ENCODE measurements around the gene ZNF253. TPM values are rescaled to one million over a fixed set of nuclear protein-coding genes. Genes with fewer than 3 reads are reported as not detected.

The ZNF253 gene
- total and polyA plus RNA-seq, 9 of the 15 experiments (the other 6 are each of a cell fraction or from before 2014, with no cell fraction given): 4.0 to 14.4 (median 7.5) TPM

DNA sequence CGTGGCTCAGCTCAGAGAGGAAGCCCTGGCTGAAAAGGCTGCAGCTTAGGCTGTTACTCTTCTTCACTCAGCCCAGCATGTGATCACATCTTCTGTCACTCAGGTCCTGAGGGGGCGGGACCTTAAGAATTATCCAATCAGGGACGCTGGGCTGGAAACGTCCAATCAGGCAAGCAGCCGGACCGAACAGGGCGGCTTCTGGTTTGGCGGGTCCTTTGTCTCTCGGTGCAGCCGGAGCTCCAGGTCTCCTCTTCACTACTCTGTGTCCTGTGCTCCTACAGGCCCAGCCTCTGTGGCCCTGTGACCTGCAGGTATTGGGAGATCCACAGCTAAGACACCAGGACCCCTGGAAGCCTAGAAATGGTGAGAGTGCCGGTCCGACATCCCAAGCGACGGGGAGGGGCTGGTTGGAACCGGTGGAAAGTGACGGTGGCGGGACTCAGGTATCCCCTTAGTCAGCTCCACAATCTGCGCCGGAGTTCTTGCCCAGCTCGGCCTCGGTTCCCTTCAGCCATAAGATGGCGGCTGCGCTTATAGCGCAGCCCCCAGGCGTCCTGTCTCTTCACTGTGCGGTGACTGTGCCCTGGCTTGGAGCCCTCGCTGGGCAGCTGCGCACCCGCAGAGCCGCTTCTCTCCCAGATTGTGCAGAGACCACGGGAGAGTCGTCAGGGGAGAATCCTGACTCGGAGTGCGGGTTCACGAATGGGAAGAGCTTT, 35.2 kb downstream of the ZNF253 start, which contains the start of gene ZNF93 (continued):
- TF ChIP-seq ATF6 (CRISPR knock-in tag; IDR thresholded peaks at IDR 0.05) (0 out of 2 replicates have a peak, but pooled peaks have one; percentile 53), C11orf30 (IDR thresholded peaks at IDR 0.05; ENCODE audit: low read depth) (no peak), OTX1 (CRISPR knock-in tag; IDR thresholded peaks at IDR 0.05) (0 out of 2 replicates have a peak, but pooled peaks have one; percentile 7), CTCF (IDR thresholded peaks at IDR 0.05 in 2 of 3, conservative IDR thresholded peaks at IDR 0.05 in 1 of 3; ENCODE audit: insufficient read depth in 2 of 3, low read depth in 1 of 3, low read length in 3 of 3) (no peak), HDAC3 (IDR thresholded peaks at IDR 0.05; ENCODE audit: borderline replicate concordance, partially characterized antibody) (peak; percentile 28), FOXK1 (CRISPR knock-in tag; IDR thresholded peaks at IDR 0.05; ENCODE audit: borderline replicate concordance) (no peak), CHD2 (IDR thresholded peaks at IDR 0.05; ENCODE audit: low read depth, low read length) (no peak; the same call in 1 of the 2 replicates), ZNF347 (CRISPR knock-in tag; IDR thresholded peaks at IDR 0.05; ENCODE audit: low read depth) (no peak), ZNF140 (CRISPR knock-in tag; IDR thresholded peaks at IDR 0.05) (no peak), GABPA (tag; conservative IDR thresholded peaks at IDR 0.05; ENCODE audit: low read depth) (no peak), PTTG1 (tag; IDR thresholded peaks at IDR 0.05; ENCODE audit: low read depth) (no peak), PCBP2 (IDR thresholded peaks at IDR 0.05; ENCODE audit: low read depth, low read length, poor library complexity, severe bottlenecking) (no peak), ZNF165 (CRISPR knock-in tag; IDR thresholded peaks at IDR 0.05; ENCODE audit: borderline replicate concordance) (no peak), ZC3H11A (IDR thresholded peaks at IDR 0.05; ENCODE audit: low read depth, low read length) (no peak), KAT8 (IDR thresholded peaks at IDR 0.05; ENCODE audit: low read depth) (no peak), POLR3G (IDR thresholded peaks at IDR 0.05; ENCODE audit: extremely low read depth, insufficient read length, insufficient replicate concordance) (no peak), ERF (CRISPR knock-in tag; IDR thresholded peaks at IDR 0.05) (no peak), ZKSCAN1 (IDR thresholded peaks at IDR 0.05; ENCODE audit: low read depth, low read length) (no peak), HES1 (IDR thresholded peaks at IDR 0.05; ENCODE audit: low read depth) (no peak), RB1 (IDR thresholded peaks at IDR 0.05; ENCODE audit: low read depth) (no peak), SMAD2 (IDR thresholded peaks at IDR 0.05; ENCODE audit: low read depth, low read length) (no peak), ZNF175 (CRISPR knock-in tag; IDR thresholded peaks at IDR 0.05; ENCODE audit: low read depth) (no peak), MTA2 (IDR thresholded peaks at IDR 0.05; ENCODE audit: low read depth) (no peak)
- TF ChIP-seq, protein P1, sequence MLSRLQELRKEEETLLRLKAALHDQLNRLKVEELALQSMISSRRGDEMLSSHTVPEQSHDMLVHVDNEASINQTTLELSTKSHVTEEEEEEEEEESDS (CRISPR knock-in tag; IDR thresholded peaks at IDR 0.05): no peak
- TF ChIP-seq, protein P2, sequence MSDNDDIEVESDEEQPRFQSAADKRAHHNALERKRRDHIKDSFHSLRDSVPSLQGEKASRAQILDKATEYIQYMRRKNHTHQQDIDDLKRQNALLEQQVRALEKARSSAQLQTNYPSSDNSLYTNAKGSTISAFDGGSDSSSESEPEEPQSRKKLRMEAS (CRISPR knock-in tag; IDR thresholded peaks at IDR 0.05): no peak

Data from K562 (cell line).